Measurements from ENCODE around the gene ABCB9.

Gene ABCB9

GRCh38 chr12:122884860-122885259 lies 81.4 kb downstream of the ABCB9 start:
- DNase-seq (ENCODE audit: low read depth), result peak; percentile 25
- H3K4me3 ChIP-seq (ENCODE audit: low read length), result no peak overlapping the region
- TF ChIP-seq, protein P1, sequence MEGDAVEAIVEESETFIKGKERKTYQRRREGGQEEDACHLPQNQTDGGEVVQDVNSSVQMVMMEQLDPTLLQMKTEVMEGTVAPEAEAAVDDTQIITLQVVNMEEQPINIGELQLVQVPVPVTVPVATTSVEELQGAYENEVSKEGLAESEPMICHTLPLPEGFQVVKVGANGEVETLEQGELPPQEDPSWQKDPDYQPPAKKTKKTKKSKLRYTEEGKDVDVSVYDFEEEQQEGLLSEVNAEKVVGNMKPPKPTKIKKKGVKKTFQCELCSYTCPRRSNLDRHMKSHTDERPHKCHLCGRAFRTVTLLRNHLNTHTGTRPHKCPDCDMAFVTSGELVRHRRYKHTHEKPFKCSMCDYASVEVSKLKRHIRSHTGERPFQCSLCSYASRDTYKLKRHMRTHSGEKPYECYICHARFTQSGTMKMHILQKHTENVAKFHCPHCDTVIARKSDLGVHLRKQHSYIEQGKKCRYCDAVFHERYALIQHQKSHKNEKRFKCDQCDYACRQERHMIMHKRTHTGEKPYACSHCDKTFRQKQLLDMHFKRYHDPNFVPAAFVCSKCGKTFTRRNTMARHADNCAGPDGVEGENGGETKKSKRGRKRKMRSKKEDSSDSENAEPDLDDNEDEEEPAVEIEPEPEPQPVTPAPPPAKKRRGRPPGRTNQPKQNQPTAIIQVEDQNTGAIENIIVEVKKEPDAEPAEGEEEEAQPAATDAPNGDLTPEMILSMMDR (conservative IDR thresholded peaks at IDR 0.05; ENCODE audit: low read length), result no peak

DNA sequence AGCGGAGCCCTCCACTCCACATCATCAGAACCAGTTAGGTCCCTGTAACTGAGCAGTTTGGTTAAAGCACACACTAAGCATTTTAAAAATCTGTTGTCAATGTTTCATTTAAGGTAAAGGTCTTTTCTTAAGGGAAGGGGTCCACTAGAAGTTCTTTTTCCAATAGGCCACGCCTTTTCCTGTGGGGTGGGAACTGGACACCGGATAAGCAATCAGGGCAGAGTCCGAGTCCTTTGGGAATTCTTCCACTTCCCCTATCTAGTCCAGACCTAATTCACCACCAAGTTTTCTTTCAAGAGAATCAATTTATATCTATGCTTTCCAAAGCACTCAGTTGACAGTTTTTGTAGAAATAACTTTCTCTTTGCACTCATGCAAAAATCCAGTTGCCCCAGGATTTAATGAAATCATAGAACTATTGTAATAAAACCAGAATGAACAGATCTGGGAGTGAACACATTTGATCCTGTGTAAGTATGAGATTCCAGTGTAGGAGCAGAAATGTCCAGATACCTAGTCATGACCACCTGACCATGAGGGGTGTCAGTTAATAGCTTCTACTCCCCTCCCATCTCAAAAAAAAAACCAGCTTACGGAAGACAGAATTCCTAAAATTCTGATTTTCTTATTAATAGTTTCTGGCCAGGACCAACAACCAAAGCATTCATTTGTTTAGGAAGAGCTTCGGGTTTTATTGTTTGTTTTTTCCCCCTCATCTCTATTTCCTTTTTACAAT lies 82.0 kb downstream of the ABCB9 start:
- TF ChIP-seq, protein P1 (conservative IDR thresholded peaks at IDR 0.05; ENCODE audit: low read length), result no peak
- H3K4me3 ChIP-seq (ENCODE audit: low read length), result no peak overlapping the region
- no peak for DNase-seq (ENCODE audit: low read depth)

- DNase-seq (ENCODE audit: low read depth), result no peak
- TF ChIP-seq, protein P1 (conservative IDR thresholded peaks at IDR 0.05; ENCODE audit: low read length), result no peak
Observed at GRCh38 chr12:122882908-122883558, 83.2 kb downstream of the ABCB9 start.

GRCh38 chr12:122880668-122881067 lies 85.6 kb downstream of the ABCB9 start:
- peak; percentile 54 for DNase-seq (ENCODE audit: low read depth)
- no peak overlapping the region for H3K4me3 ChIP-seq (ENCODE audit: low read length)
- TF ChIP-seq, protein P1 (conservative IDR thresholded peaks at IDR 0.05; ENCODE audit: low read length), result peak; percentile 54

More at GRCh38 chr12:122882908-122883558, 83.2 kb downstream of the ABCB9 start:
- H3K4me3 ChIP-seq (ENCODE audit: low read length), result no peak overlapping the region

DNA sequence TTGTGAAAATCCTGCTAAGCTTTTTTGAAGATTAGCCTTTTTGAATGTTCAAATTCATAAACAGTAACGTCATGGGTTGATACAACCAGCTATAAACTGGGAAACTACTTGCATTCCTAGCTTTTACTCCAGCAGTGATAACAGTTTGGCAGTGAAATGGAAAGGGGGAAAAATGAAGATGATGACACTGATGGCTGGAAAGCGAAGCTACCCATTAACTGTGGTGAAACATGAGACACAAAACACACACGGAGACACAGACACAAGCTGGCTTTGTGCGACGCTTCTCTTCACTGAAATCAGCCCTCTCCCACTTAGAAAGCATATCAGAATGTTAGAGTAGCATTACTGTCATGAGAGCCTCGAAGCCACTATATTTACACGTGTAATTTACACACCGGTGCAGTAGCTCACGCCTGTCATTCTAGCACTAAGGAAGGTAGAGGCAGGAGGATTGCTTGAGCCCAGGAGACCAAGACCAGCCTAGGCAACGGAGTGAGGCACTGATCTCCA lies 86.1 kb downstream of the ABCB9 start:
- TF ChIP-seq, protein P1 (conservative IDR thresholded peaks at IDR 0.05; ENCODE audit: low read length), result no peak
- no peak overlapping the region for H3K4me3 ChIP-seq (ENCODE audit: low read length)
- no peak for DNase-seq (ENCODE audit: low read depth)
